Activated T-cell treated with anti-CD3 and anti-CD28 coated beads, Interleukin-2, amount 50 U/mL, for 1 hour (primary cell): Measurements from ENCODE around the gene ABCG4.
"Not testable (repeated sequence)": the region's sequence is repeated elsewhere in the genome, so short reads cannot be mapped to it uniquely, and the experiment has no call there.

Experiments used
- DNase-seq: peaks from one replicate; pipeline ENCODE4 v3.0.0-alpha.2; 2020

ABCG4 gene

GRCh38 chr11:119116235-119116594, 32.6 kb upstream of the ABCG4 start:
- no peak for DNase-seq

DNA sequence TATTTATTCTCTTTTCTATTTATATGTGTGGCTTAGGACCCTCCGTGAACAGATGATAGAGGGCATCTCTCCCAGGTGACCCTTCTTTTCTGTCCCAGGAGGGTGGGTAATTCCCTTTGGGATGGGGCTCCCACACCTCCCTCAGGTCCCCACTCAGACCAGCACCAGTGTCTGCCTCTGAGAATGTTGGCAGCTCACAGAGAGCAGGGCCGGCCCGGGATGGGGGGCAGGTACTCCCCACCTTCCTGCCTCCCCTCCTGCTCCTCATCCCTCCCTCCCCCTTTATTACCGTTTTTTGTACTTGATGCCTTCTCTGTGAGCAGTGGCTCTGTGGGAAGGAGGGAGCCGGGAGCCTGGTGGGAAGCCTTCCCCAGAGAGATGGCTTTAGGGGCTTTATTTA, 32.3 kb upstream of the ABCG4 start:
- DNase-seq = no peak

- DNase-seq = no peak
These were observed 31.7 kb upstream of the ABCG4 start for GRCh38 chr11:119117004-119117706.

- DNase-seq = no peak
These were observed 30.6 kb upstream of the ABCG4 start for GRCh38 chr11:119118227-119118626.

- DNase-seq = no peak
These were observed 29.9 kb upstream of the ABCG4 start for GRCh38 chr11:119118946-119119345.

GRCh38 chr11:119120639-119121007, 28.2 kb upstream of the ABCG4 start:
- DNase-seq = no peak

- peak; percentile 99 for DNase-seq
These were observed 27.6 kb upstream of the ABCG4 start, which contains the start of gene HINFP for GRCh38 chr11:119121008-119121810. Gene HINFP (plus strand): TSS chr11:119121580. CDS start chr11:119126945, 5,365 bp downstream.

- DNase-seq = no peak
These were observed 27.1 kb upstream of the ABCG4 start for GRCh38 chr11:119121811-119122124.

DNA sequence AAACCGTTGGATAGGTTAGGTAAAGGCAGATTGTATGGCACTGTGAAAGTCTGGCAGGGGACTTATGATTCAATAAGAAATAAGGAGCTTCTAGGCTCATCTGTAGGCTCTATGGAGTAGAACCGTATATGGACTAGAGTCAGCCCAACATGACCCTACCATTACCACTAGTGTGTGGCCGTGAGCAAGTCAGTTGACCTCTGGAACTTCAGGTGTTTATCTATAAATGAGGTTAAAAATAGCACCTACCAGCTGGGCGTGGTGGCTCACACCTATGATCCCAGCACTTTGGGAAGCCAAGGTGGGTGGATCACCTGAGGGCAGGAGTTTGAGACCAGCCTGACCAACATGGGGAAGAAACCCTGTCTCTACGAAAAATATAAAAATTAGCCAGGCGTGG, 23.0 kb upstream of the ABCG4 start:
- no peak for DNase-seq

- no peak for DNase-seq
These were observed 22.1 kb upstream of the ABCG4 start for GRCh38 chr11:119126675-119127268.

GRCh38 chr11:119130662-119131061, 18.2 kb upstream of the ABCG4 start:
- DNase-seq = no peak

DNA sequence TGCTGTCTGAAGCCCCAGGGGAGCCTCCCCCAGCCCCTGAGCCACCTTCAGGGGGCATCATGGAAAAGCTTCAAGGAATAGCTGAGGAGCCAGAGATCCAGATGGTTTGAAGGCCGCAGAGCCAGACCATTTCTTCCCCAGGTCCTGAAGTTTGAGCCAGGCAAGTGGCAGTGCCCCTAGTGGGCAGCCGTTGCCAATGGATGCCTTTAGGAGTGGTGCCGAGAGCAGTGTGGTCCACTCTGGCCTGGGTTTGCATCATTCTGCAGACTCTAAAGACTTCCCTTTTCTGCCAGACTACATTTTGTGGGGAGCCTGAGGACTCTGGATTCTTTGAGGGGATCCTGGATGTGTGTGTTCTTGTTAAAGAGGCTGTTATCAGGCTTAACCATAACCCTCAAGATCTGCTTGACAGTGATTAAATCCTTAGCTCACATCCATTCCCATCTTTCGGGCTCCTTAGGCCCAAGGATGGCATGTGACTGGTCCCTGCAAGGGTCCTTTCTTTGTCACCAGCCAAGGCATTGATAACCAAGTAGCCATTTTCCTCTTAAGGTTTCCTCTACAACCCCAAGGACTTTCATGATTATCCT, 14.4 kb upstream of the ABCG4 start:
- no peak for DNase-seq

GRCh38 chr11:119139276-119139675, 9.6 kb upstream of the ABCG4 start:
- not testable (repeated sequence) for DNase-seq

DNA sequence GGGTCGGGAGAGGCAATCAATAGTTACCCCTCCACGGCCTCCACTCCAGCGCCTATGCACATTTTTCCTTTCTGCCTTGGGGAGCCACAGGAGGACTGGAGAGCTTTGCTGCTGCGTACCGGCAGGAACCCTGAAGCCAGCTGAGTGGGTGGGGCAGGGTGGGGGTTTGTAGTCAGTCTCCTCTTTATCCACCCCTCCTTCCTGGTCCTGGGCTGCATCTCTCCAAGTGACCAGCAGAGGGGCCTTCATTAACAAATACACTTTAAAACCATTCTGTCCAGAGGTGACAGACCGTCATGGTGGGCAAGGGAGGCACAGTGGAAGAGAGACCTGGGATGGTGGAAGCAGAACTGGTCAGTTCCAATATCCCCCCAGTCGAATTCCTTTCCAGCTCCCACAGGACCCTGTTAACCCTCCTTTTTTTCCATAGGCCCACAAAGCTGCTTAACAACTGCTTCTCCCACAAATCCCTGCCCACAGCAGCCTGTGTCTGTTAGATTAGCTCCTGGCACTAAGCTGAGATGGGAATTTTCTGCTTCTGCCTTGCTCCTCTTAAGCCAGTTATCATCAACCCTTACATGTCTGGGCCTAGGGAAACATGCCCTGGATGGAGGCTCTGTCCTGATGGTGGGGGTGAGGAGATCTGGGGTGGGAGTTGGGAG, 3.9 kb upstream of the ABCG4 start:
- no peak for DNase-seq

DNA sequence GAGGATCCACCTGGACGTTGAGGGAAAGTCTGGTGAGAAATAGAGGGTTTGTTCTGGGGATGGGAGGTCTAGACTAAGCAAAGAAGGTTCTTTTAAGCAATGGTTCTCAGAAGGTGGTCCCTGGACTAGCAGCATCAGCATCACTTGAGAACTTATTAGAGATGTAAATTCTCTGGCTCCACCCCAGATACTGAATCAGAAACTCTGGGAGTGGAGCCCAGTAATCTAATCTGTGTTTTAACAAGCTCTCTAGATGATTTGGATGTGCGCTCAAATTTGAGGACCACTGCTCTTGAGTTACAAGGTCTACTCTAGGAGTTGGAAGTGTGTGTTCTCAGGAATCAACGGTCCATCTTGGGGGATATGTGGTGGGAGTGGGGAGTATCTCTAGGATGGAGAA, 3.3 kb upstream of the ABCG4 start:
- no peak for DNase-seq

DNA sequence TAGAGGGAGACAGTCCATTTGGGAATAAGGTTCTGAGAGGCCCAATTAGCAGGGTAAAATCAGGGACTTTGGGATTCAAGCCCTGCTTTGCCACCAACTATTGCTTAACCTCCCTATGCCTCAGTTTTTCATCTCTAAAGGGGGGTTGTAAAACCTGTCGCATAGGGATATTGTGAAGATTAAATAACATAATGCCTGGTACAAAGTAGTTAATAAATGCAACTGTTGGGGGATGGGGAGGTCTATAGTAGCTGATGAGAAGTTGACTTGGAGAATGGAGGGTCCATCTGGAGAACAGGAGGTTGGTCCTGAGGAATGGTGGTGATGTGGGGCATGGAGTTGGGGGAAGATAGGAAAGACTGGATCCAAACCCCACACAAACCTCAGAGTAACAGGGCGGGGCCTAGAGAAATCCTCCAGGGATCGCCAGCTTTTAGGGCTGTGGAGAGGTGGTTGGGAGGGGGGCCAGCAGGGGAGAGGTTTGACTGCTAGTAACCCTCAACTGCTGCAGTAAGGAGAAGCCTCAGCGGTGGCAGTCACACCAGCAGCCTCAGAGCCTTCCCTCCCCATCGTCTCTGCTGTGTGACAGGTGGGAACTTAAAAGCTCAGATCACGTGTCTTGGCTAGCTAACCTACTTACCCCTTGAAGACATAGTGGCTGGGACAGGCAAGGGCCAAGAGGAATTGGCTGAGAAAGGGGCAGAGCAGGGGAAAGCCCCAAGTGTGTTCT, 1.1 kb upstream of the ABCG4 start:
- DNase-seq = no peak

DNA sequence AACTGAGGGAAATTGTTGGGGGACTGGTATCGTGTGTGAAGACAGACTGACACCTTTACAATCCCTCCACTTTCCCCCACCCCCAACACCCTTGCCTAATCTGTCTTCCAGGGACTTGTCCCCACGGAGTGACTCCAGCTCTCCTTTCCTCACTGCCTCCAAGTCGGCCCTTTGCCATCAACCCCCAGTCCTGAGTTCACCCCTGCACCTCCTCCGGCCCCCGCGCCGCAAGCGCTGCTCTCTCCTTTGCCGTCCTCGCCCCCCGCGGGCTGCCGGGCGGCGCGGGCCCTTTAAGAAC, 183 bp upstream of the ABCG4 start:
- no peak for DNase-seq

GRCh38 chr11:119149786-119150275, 979 bp downstream of the ABCG4 start:
- DNase-seq = no peak

GRCh38 chr11:119152043-119152442, 3.2 kb downstream of the ABCG4 start:
- no peak for DNase-seq

DNA sequence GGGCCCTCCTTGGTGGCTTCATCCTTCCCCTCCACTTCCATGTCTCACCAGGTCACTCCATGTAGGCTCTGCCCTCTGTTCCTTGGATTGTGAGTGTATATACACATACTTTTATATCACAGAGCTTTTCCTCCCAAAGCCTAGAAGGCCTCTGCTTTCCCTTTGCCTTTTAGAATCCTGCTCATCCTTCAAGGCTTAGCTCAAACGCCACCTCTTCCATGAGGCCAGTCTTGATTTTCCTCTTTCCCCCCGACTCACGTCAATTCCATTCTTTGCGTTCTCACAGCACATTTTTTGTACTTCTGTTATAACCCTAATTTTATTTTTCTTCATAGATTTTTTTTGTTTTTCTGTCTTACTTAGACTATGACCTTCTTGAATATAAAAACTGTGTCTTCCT, 3.8 kb downstream of the ABCG4 start:
- DNase-seq = no peak

DNA sequence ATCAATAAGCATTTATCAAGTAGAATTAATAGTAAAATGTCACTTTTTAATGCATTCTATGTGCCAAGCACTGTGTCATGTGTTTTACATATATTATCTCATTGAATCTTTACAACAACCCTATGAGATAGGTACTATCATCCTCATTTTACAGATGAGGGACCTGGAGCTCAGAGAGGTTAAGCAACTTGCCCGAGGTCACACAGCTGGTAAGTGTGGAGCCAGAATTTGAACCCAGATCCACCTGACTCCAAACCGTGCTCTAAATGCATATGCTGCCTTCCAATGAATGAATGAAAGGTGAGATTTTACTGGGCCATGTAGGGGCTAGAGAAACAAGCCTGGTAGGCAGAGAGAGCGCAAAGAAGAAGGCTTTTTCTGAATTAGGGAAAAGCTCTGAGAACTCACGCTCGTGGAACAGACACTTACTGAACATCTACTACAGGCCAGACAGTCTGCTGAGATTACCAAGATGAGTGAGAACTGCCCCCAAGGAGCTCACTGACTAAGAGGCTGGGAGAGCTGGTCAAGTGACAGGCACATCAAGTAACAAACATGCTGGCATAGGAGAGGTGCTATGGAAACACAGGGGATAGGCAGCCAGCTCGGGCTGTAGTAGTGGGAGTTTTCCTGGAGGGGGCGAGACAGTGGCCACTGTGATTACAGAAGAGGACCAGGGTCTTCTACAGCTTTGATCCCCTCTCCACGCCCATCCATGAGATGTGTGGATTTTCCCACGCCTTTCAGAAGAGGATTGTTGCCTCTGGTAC, 4.4 kb downstream of the ABCG4 start:
- no peak for DNase-seq

GRCh38 chr11:119154178-119154577, 5.3 kb downstream of the ABCG4 start:
- no peak for DNase-seq
